HTR-8/SVneo (cell line): Measurements from ENCODE around the gene SLC25A23.
"Not testable (repeated sequence)": the region's sequence is repeated elsewhere in the genome, so short reads cannot be mapped to it uniquely, and the experiment has no call there.

Experiments used
- DNase-seq: peaks from one replicate; pipeline ENCODE4 v3.0.0; 2011; ENCODE audit warnings: low spot score, mixed read lengths; ENCODE audit not compliant: insufficient read length
- FAIRE-seq: peaks from 2 replicates; lab custom pipeline; 2011; peaks lifted over from hg19 to GRCh38; lab: Jason Lieb, UNC

The SLC25A23 gene

DNA sequence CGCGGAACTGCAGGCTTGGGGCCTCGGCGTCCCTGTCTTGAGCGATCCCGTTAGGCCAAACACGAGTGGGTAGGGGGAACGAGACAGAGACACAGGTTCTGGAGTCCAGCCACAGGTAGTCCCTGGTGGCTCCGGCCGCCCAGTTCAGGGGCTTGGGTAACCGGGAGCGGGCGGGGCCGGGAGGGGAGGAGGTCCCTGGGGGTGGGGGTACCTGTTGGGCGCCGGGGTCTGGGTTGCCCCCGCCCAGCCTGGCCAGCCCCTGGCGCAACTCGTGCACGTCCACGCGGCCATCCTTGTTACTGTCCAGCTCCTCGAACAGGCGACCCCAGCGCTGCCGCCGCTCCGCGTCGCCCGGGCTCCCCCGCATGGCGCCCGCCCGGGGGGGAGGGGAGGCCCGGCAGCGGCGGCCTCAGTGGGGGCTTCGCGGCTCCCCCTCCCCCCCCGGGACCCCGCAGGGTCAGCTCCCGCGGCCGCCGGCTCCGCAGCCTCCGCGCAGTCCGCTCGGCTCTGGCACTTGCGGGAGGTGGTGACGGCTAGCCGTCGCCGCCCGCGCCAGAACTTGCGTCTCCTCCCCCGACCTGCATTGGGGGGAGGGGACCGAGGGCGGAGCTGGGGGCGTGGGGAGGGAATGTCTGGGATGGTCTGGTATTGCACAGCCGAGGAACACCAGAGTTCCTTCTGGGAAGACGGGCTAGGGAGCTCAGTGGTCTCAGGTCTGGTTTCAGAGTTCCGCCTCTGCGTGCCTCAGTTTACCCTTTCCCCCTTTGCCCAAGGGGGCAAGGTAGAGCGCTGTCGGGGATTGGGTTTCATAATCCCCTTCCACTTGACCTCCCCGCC, at the start of gene SLC25A23:
Gene SLC25A23, minus strand, starts transcription at position 531 of the 837 bp plus-strand sequence. Its CDS starts 164 bp downstream, at position 367.
- FAIRE-seq: peak; percentile 94
- peak; percentile 78 for DNase-seq

- DNase-seq, FAIRE-seq: not testable (repeated sequence)
These were observed 48.6 kb upstream of the SLC25A23 start for GRCh38 chr19:6508028-6508771.

- DNase-seq (no peak), FAIRE-seq (no peak)
These were observed 44.0 kb upstream of the SLC25A23 start for GRCh38 chr19:6503407-6504201.

- DNase-seq (peak; percentile 59), FAIRE-seq (peak; percentile 72)
These were observed 42.4 kb upstream of the SLC25A23 start, which contains the start of gene TUBB4A for GRCh38 chr19:6501740-6502648. TUBB4A (minus strand) TSS chr19:6502309; CDS start chr19:6502212, 97 bp downstream.

GRCh38 chr19:6500837-6501739, 41.5 kb upstream of the SLC25A23 start:
- FAIRE-seq (no peak), DNase-seq (no peak)

GRCh38 chr19:6499052-6499790, 39.6 kb upstream of the SLC25A23 start:
- DNase-seq (no peak), FAIRE-seq (no peak)

DNA sequence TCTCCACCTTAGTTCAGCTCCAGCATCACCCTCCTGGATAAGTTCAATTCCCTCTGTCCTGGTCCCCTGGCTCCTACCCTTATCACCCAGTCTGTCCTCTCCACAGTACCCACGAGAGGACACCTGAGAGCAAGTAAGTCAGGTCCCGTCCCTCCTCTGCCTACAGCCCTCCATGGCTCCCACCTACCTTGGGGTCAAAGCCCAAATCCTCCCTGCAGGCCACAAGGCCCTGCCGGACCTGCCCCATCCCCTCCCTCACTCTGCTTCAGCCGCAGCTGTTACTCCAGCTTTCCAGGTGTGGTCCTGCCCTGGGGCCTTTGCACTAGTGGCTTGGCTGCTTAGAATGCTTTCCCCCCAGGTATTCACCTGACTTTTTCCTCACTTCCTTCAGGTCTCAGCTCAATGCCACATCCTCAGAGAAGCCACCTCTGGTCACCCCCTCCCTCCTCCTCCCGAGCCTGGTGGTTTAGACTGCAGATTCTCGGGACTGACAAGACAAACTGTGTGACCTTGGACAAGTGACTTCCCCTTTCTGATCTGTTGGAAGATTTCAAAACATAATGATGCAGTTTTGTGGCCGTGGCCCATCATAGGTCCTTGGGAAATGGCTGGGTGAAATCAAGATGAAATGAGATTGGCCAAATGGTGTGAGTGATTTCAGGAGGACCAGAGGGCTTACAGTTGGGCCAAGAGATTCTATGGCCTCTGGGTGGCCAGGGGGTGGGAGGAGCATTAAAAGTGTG, 38.9 kb upstream of the SLC25A23 start:
- FAIRE-seq: no peak
- no peak for DNase-seq

- FAIRE-seq (no peak), DNase-seq (no peak)
These were observed 36.4 kb upstream of the SLC25A23 start for GRCh38 chr19:6495947-6496346.

DNA sequence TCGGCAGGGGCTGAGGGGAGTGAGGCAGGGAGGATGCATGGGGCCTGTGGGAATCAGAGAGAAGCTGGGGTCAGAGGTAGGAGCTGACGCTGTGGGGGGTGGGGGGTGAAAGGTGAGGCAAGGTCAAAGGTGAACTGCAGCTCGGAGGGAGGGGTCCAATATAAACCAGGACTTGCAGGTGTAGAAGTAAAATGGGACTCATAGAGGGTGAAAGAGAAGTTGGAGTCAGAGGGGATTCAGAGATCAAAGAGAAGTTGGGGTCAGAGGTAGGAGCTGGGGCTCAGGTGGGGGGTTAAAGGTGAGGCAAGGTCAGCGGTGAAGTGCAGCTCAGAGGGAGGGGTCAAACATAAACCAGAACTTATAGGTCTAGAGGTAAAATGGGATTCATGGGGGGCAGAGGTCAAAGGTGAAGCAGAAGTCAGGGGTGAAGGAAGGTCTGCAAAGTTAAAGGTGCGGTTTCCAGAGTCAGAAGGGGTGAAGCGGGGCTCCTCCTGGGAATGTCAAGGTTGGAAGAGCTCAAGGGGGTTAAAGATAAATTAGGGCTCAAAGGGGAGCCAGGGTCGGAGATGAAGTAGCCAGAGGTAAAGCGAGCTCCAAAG, 34.9 kb upstream of the SLC25A23 start:
- no peak for FAIRE-seq
- DNase-seq: no peak

- DNase-seq: no peak
- no peak for FAIRE-seq
These were observed 32.4 kb upstream of the SLC25A23 start for GRCh38 chr19:6491802-6492592.

DNA sequence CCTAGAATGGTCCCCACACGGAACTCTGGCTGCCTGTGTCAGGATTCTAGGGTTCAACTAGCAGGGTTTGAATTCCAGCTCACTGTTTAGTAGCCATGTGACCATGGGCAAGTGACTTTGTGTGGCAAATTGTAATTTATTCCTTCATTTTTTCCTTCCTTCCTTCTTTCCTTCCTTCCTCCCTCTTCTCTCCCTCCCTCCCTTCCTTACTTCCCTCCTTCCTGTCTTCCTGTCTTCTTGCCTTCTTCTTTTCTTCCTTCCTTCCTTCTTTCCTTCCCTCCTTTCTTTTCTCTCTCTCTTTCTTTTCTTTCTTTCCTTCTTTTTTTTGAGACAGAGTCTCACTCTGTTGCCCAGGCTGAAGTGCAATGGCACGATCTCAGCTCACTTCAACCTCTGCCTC, 30.5 kb upstream of the SLC25A23 start:
- DNase-seq: no peak
- no peak for FAIRE-seq

GRCh38 chr19:6489278-6490061, 29.9 kb upstream of the SLC25A23 start:
- FAIRE-seq (no peak), DNase-seq (no peak)

DNA sequence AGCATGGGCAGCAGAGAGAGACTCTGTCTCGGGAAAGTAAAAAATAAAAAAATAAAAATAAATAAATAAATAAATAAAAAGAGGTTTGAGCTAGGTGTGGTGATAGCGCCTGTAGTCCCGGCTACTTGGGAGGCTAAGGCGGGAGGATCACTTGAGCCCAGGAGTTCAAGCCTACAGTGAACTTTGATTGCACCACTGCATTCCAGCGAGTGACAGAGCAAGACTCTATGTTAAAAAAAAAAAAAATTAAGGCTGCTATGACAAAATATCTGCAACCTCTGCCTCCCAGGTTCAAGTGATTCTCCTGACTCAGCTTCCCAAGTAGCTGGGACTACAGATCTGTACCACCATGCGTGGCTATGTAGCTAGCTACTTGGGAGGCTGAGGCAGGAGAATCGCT, 25.2 kb upstream of the SLC25A23 start:
- DNase-seq (no peak), FAIRE-seq (no peak)

DNA sequence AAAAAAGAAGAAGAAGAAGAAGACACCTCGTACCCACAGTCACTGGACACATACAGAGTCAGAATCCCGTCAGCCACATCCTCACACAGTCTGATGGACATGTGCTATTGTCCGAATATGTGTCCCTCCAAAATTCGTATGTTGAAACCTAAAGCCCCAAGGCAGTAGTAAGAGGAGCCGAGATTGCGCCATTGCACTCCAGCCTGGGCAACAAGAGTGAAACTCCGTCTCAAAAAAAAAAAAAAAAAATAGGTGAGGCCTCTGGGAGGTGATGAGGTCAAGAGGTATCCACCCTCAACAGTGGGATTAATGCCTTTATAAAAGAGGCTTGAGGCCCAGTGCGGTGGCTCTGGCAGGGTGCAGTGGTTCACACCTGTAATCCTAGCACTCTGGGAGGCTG, 24.6 kb upstream of the SLC25A23 start:
- DNase-seq (no peak), FAIRE-seq (no peak)

DNA sequence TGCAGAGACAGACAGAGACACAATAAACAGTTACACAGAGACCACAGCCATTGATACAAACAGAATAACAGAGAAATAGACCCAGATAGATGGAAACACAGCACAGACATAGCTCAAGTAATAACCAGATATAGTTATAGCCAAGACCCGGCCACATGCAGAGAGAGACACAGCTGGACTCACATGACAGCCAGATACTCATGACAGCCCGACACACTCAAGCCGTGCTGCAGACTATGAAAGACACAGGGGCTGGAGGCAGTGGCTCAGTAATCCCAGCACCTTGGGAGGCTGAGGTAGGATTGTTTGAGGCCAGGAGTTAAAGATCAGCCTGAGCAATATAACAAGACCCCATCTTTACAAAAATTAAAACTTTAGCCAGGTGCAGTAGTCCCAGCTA, 23.6 kb upstream of the SLC25A23 start:
- FAIRE-seq (no peak), DNase-seq (no peak)
